ENCODE data around the gene FGD3.

- TF ChIP-seq CTCF (IDR thresholded peaks at IDR 0.05 in 8 of 11, conservative IDR thresholded peaks at IDR 0.05 in 3 of 11): no peak
- TF ChIP-seq POLR2A (IDR thresholded peaks at IDR 0.05): no peak
These were observed 109.8 kb downstream of the FGD3 start for GRCh38 chr9:93057042-93057702.

All from spleen (tissue), 7 donors.